ENCODE measurements around the gene TNFAIP1.

TNFAIP1 gene

GRCh38 chr17:28346746-28347246, 11.2 kb downstream of the TNFAIP1 start:
- DNase-seq: no peak

- no peak for DNase-seq
Measured at GRCh38 chr17:28347261-28347891, 11.8 kb downstream of the TNFAIP1 start.

GRCh38 chr17:28348979-28349378, 13.4 kb downstream of the TNFAIP1 start:
- no peak for DNase-seq

- no peak for DNase-seq
Measured at GRCh38 chr17:28350271-28350670, 14.7 kb downstream of the TNFAIP1 start.

- DNase-seq: peak; percentile 80
Measured at GRCh38 chr17:28357061-28357900, 21.7 kb downstream of the TNFAIP1 start, which contains the start of gene POLDIP2. Gene POLDIP2, minus strand, starts transcription at chr17:28357527. Its CDS starts 79 bp downstream, at chr17:28357448.

- no peak for DNase-seq
Measured at GRCh38 chr17:28357901-28358197, 22.3 kb downstream of the TNFAIP1 start.

- no peak for DNase-seq
Measured at GRCh38 chr17:28363186-28363585, 27.6 kb downstream of the TNFAIP1 start.

- no peak for DNase-seq
Measured at GRCh38 chr17:28363776-28364650, 28.5 kb downstream of the TNFAIP1 start.

- DNase-seq: no peak
Measured at GRCh38 chr17:28364665-28365363, 29.3 kb downstream of the TNFAIP1 start, which contains the start of gene SEBOX. Gene SEBOX, minus strand, starts transcription at chr17:28365199. Its CDS starts 48 bp downstream, at chr17:28365151.

GRCh38 chr17:28365487-28365886, 29.9 kb downstream of the TNFAIP1 start:
- no peak for DNase-seq

GRCh38 chr17:28366605-28367004, 31.0 kb downstream of the TNFAIP1 start:
- DNase-seq: no peak

- no peak for DNase-seq
Measured at GRCh38 chr17:28367641-28368305, 32.2 kb downstream of the TNFAIP1 start.

- DNase-seq: no peak
Measured at GRCh38 chr17:28368306-28368831, 32.8 kb downstream of the TNFAIP1 start.

GRCh38 chr17:28368915-28369683, 33.5 kb downstream of the TNFAIP1 start:
- no peak for DNase-seq

- DNase-seq: no peak
Measured at GRCh38 chr17:28369684-28370034, 34.1 kb downstream of the TNFAIP1 start.

GRCh38 chr17:28370035-28370743, 34.6 kb downstream of the TNFAIP1 start, which contains the start of gene VTN:
Gene VTN, minus strand, starts transcription at chr17:28370307. Its CDS starts 104 bp downstream, at chr17:28370203.
- no peak for DNase-seq

GRCh38 chr17:28370744-28371103, 35.2 kb downstream of the TNFAIP1 start:
- no peak for DNase-seq

- DNase-seq: peak; percentile 83
Measured at GRCh38 chr17:28371245-28372202, 36.0 kb downstream of the TNFAIP1 start, which contains the start of gene SARM1. Gene SARM1, plus strand, starts transcription at chr17:28371694. Its CDS starts 339 bp downstream, at chr17:28372033.

Data from NCI-H2227 treated with DMSO at 0.1 percent for 48 hours (cell line).